Fibroblast of the conjunctiva (primary cell): ENCODE data around the gene STX1A.
"Not testable (repeated sequence)": the region's sequence is repeated elsewhere in the genome, so short reads cannot be mapped to it uniquely, and the experiment has no call there.

Experiments
- DNase-seq: peaks from one replicate; pipeline ENCODE4 v3.0.0-alpha.2; 2010; ENCODE audit warnings: low read depth

STX1A gene

DNA sequence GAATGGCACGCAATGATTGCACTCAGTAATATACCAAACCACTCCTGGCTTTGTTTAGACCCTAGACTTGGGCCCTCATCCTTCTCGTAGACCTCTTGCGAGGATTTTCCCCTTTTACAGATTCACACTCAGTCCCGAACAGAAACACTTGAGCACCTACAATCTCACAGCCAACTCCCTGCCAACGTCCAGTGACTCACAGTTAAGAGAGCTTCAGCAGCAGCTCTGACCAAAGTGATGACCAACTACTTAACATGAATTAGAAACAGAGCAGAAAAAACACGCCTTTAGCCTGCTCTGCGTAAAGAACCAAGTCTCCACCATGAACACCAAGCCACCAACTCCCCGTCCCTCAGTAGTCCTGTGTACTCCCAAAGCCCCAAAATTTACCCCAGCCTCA is 38.4 kb downstream of the STX1A start:
- no peak for DNase-seq

GRCh38 chr7:73680501-73680900 is 39.0 kb downstream of the STX1A start:
- DNase-seq, result no peak

- no peak for DNase-seq
Measured at GRCh38 chr7:73679709-73680108, 39.8 kb downstream of the STX1A start.

GRCh38 chr7:73678862-73679261 is 40.6 kb downstream of the STX1A start:
- no peak for DNase-seq

DNA sequence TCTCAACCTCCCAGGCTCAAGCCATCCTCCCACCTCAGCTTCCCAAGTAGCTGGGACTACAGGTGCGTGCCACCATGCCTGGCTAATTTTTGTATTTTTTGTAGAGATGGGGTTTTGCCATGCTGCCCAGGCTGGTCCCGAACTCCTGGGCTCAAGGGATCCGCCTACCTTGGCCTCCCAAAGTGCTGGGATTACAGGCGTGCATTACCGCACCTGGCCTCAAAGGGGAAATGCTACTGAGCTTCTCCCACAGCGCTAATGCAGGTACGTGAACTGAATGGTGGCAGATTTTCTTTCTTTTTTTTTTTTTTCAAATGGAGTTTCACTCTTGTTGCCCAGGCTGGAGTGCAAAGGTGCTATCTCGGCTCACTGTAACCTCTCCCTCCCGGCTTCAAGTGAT is 43.4 kb downstream of the STX1A start:
- DNase-seq, result not testable (repeated sequence)

- DNase-seq, result no peak
Measured at GRCh38 chr7:73674468-73675124, 44.9 kb downstream of the STX1A start.

DNA sequence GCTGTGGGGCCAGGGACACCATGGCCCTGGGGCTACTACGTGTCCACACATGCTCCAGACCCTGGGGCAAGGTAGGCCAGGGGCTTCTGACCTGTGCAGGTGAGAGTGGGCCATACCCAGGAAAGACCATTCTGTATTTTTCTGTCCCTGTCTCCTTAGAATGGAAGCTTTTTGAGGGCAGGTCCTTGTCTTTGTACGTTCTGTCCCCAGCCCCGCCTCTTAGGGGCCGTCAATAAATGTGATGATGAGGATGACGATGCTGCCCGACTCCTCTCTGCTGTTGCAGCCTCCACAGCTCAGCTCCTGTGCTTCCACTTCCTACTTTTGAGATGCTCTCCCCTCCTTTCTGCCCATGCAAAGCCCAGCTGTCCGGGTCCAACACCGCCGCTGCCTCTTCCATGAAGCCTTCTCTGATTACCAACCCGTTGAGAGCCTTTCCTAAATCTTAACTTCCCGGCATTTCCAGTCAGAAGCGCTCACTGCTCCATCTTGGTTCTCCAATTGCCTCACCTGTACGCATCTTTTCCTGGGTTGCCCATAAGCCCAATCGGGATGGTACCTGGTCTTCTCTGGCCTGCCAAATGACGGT is 47.5 kb downstream of the STX1A start:
- DNase-seq, result no peak

DNA sequence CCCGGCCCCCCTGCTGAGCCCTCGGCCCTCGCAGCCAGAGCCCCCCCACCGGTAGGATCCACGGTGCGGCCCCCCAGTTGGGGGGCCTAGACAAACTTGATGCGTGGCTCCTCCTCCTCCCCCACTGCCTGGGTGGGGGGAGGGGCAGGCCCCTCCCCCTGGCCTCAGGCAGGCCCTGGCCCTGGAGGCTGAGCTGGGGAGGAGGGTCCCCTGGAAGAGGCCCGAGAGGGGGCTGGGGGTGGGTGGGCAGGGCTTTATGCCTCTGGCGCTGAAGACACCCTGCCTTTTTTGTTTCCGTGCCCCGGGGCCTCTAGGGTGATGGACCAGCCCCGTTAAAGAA is 48.2 kb downstream of the STX1A start:
- DNase-seq, result no peak

DNA sequence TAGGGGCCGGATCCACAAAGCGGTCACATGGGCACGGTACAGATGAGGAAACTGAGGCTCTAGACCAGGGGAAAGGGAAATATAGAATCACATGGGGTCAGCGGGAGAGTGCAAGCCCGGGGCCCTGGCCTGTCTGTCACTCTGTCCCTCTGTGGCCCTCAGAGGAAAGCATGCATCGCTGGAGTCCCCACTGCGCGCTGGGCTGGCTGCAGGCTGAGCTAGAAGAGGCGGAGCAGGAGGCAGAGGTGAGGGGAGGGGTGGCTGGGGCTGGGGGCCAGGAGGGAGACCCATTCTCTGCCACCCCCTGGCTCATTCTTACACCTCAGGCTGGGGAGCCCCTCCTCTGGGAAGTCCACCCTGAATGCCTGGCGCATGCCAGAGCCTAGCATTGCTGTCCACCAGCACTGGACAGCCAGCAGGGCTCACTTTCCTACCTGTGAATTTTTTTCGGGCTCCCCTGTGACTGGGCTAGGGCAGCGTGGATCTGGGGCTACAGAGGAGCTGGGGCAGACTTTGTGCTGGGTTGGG is 49.5 kb downstream of the STX1A start:
- no peak for DNase-seq

DNA sequence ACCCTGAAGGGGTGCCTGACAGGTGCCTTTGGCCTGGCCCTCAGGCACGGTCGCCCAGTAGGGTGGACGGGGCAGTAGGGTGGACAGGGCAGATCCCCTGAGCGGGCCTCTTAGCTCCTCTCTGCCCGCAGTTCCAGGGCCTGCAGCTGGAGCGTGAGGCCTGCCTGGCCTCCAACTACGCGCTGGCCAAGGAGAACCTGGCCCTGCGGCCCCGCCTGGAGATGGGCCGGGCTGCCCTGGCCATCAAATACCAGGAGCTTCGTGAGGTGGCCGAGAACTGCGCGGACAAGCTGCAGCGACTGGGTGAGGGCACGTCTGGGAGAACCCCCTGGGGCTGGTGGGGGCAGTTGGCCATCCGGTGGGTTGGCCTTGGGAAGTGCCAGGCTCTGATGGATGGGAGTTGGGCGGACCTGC is 50.2 kb downstream of the STX1A start:
- DNase-seq, result no peak

DNA sequence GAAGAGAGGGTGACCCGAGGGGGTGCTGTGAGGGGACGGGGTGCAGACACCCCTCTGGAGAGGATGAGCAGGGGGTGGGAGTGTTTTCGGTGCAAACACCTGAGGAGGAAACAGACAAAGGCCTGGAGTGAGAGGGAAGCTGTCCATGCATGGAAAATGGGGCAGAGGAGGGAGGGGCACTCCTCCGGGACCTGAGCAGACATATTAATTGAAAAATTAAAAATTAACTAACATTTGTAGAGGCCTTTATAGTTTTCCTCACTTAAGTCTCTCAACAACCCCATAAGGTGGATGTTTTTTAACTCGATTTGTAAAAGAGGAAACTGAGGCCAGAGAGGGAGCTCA is 50.6 kb downstream of the STX1A start:
- no peak for DNase-seq

DNA sequence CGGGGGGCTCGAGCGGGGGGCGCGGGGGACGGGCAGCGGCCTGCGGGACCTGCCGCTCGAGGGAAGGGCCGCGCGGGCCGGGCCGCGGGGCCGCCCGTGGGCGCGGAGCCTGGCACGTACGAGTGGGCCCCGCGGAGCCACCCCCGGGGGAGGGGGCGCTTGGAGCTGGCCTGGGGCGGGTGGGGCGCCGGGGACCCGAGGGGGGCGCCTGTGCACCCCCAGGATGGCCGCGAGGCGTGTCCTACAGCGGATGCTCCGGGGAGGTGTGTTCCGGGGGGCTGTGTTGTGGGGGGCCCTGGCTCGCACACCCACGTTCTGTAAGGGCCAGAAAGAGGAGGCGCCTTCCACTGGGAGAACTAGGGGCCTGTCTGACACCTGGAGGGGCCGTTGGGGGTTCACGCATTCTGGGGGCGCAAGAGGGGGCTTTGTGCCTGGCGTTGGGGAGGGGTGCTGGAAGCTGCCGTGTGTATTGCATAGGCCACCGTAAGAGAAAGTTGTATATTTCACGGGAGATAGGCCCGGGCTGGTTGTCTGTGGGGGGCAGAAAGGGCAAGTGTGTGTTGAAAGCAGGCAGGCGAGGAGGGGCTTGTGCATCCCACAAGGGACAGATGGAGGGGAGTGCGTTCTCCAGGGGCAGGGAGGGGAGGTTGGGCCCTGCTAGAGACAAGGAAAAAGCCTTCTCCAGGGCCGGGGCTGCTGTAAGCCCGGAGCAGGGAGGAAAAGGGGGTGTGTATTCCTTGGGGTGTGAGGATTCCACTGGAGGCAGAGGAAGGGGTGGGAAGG is 51.2 kb downstream of the STX1A start:
- no peak for DNase-seq

GRCh38 chr7:73667344-73668102 is 51.9 kb downstream of the STX1A start, which contains the start of gene VPS37D:
TSS of gene VPS37D (plus strand) at chr7:73667831. CDS start at chr7:73667959, 128 bp downstream.
- DNase-seq, result peak; percentile 76

GRCh38 chr7:73663033-73663432 is 56.4 kb downstream of the STX1A start:
- no peak for DNase-seq

DNA sequence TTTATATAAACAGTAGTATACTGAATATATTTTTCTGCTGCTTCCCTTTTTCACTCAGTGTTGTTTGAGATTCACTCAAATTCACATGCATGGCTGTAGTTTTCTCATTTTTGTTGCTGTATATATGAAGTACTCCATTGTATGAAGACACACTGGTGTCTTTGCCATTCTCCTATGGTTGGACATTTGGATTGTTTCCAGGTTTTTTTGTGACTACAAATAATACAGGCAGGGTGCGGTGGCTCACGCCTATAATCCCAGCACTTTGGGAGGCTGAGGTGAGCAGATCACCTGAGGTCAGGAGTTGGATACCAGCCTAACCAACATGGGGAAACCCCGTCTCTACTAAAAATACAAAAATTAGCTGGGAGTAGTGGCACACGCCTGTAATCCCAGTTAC is 58.9 kb downstream of the STX1A start:
- not testable (repeated sequence) for DNase-seq

DNA sequence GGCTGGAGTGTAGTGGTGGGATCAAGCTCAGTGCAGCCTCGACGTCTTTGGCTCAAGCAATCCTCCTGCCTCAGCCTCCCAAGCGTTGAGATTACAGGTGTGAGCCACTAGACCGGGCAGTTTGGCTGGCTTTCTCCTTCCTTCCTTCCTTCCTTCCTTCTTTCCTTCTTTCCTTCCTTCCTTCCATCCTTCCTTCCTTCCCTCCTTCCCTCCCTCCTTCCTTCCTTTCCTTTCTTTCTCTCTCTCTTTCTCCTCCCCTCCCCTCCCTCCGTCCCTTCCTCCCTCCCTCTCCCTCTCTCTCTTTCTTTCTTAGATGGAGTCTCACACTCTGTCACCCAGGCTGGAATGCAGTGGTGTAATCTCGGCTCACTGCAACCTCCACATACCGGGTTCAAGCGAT is 59.5 kb downstream of the STX1A start:
- no peak for DNase-seq

GRCh38 chr7:73655309-73655708 is 64.2 kb downstream of the STX1A start:
- not testable (repeated sequence) for DNase-seq

- no peak for DNase-seq
Measured at GRCh38 chr7:73652541-73652949, 66.9 kb downstream of the STX1A start.

GRCh38 chr7:73650524-73650923 is 68.9 kb downstream of the STX1A start:
- no peak for DNase-seq

- no peak for DNase-seq
Measured at GRCh38 chr7:73649576-73649975, 69.9 kb downstream of the STX1A start.
